Neuronal stem cell (in vitro differentiated cells): Measurements from ENCODE around the gene SLC25A26.
"Not testable (repeated sequence)": the region's sequence is repeated elsewhere in the genome, so short reads cannot be mapped to it uniquely, and the experiment has no call there.

ENCODE experiments used
- DNase-seq: peaks from one replicate; pipeline ENCODE4 v3.0.0-alpha.2; 2013; ENCODE audit warnings: low spot score
- H2AFZ ChIP-seq: one replicate; pipeline ENCODE4 v1.6.1; 2013; ENCODE audit warnings: mild to moderate bottlenecking, low read length, inconsistent platforms
- H2AK5ac ChIP-seq: 2 replicates; pipeline ENCODE4 v1.6.1; 2013; ENCODE audit warnings: low read depth, mild to moderate bottlenecking, inconsistent platforms, low read length, moderate library complexity, mixed read lengths
- H2BK120ac ChIP-seq: 2 replicates; pipeline ENCODE4 v1.6.1; 2013; ENCODE audit warnings: low read depth, mild to moderate bottlenecking, inconsistent platforms, low read length, moderate library complexity, mixed read lengths
- H2BK12ac ChIP-seq: one replicate; pipeline ENCODE4 v1.6.1; 2013; ENCODE audit warnings: low read length, inconsistent platforms
- H2BK15ac ChIP-seq: 2 replicates; pipeline ENCODE4 v1.6.1; 2013; ENCODE audit warnings: mild to moderate bottlenecking, low read length, inconsistent platforms, mixed read lengths
- H2BK5ac ChIP-seq: one replicate; pipeline ENCODE4 v1.6.1; 2013; ENCODE audit warnings: inconsistent platforms, mild to moderate bottlenecking, low read length, moderate library complexity
- H3K14ac ChIP-seq: one replicate; pipeline ENCODE4 v1.6.1; 2013; ENCODE audit warnings: low read length, inconsistent platforms
- H3K18ac ChIP-seq: 2 replicates; pipeline ENCODE4 v1.6.1; 2013; ENCODE audit warnings: low read length, inconsistent platforms
- H3K23ac ChIP-seq: 2 replicates; pipeline ENCODE4 v1.6.1; 2013; ENCODE audit warnings: low read depth, mild to moderate bottlenecking, mixed read lengths, low read length, inconsistent platforms; ENCODE audit not compliant: poor library complexity
- H3K27ac ChIP-seq: replicated peaks from 3 replicates; pipeline ENCODE4 v1.5.1; 2013; ENCODE audit warnings: low read length, inconsistent platforms
- H3K27me3 ChIP-seq, 3 experiments: 2 replicates each; pipeline ENCODE4 v1.6.1; 2013; ENCODE audit warnings: low read length in 3 of 3, mild to moderate bottlenecking in 2 of 3, inconsistent platforms in 1 of 3, low read depth in 1 of 3, mixed read lengths in 1 of 3, moderate library complexity in 1 of 3; ENCODE audit not compliant: control insufficient read depth in 3 of 3, insufficient read depth in 3 of 3
- H3K36me3 ChIP-seq, 2 donors: replicated peaks in 1 of 2; 2 replicates each; pipeline ENCODE4 v1.6.1; 2013; ENCODE audit warnings: low read length in 2 of 2; ENCODE audit not compliant: control insufficient read depth in 2 of 2, insufficient read depth in 2 of 2
- H3K4ac ChIP-seq: 2 replicates; pipeline ENCODE4 v1.6.1; 2013; ENCODE audit warnings: inconsistent platforms, mild to moderate bottlenecking, low read length, moderate library complexity
- H3K4me1 ChIP-seq, 2 donors: 1 replicate in 1 of 2; 2 replicates in 1 of 2; pipeline ENCODE4 v1.6.1; 2013; ENCODE audit warnings: low read length in 2 of 2, low read depth in 1 of 2; ENCODE audit not compliant: control insufficient read depth in 2 of 2, insufficient read depth in 1 of 2
- H3K4me2 ChIP-seq: one replicate; pipeline ENCODE4 v1.6.1; 2013; ENCODE audit warnings: mild to moderate bottlenecking, low read length, inconsistent platforms; ENCODE audit not compliant: insufficient read depth, poor library complexity, severe bottlenecking
- H3K4me3 ChIP-seq, 2 donors: 2 replicates each; pipeline ENCODE4 v1.5.1; 2013; ENCODE audit warnings: low read length in 2 of 2, mild to moderate bottlenecking in 2 of 2, inconsistent platforms in 1 of 2, moderate library complexity in 1 of 2
- H3K79me1 ChIP-seq: one replicate; pipeline ENCODE4 v1.6.1; 2013; ENCODE audit warnings: low read depth, mild to moderate bottlenecking, inconsistent platforms, low read length, moderate library complexity
- H3K9ac ChIP-seq: one replicate; pipeline ENCODE4 v1.6.1; 2013; ENCODE audit warnings: mild to moderate bottlenecking, low read depth, low read length, inconsistent platforms; ENCODE audit not compliant: poor library complexity
- H3K9me3 ChIP-seq, 2 donors: replicated peaks in 1 of 2; 2 replicates each; pipeline versions ENCODE3 to v1.6.1; 2013; ENCODE audit warnings: low read length in 2 of 2, mild to moderate bottlenecking in 2 of 2, inconsistent platforms in 1 of 2, low read depth in 1 of 2, mixed read lengths in 1 of 2, moderate library complexity in 1 of 2; ENCODE audit not compliant: control insufficient read depth in 2 of 2, insufficient read depth in 1 of 2
- H4K8ac ChIP-seq: one replicate; pipeline ENCODE4 v1.6.1; 2013; ENCODE audit warnings: low read depth, mild to moderate bottlenecking, inconsistent platforms, low read length, moderate library complexity
- H4K91ac ChIP-seq: one replicate; pipeline ENCODE4 v1.6.1; 2013; ENCODE audit warnings: low read length, low read depth, mild to moderate bottlenecking, inconsistent platforms; ENCODE audit not compliant: poor library complexity
- WGBS, 2 donors: extraction: QIAGEN DNeasy Blood & Tissue Kit; methylation state at CpG; one replicate each; pipeline ENCODE4 v1.1.7; 2013; ENCODE audit warnings: missing lambda C conversion rate in 2 of 2, mixed read lengths in 1 of 2; ENCODE audit not compliant: insufficient read length in 2 of 2, insufficient replicate concordance in 1 of 2; ENCODE audit errors: extremely low coverage in 2 of 2; 5-methylcytosine and 5-hydroxymethylcytosine counted together

SLC25A26 gene

DNA sequence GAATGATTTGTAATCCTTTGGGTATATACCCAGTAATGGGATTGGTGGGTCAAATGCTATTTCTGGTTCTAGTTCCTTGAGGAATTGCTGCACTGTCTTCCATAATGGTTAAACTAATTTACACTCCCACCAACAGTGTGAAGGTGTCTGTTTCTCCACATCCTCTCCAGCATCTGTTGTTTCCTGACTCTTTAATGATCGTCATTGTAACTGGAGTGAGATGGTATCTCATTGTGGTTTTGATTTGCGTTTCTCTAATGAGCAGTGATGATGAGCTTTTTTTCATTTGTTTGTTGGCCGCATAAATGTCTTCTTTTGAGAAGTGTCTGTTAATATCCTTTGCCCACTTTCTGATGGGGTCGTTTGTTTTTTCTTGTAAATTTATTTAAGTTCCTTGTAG is 86.2 kb downstream of the SLC25A26 start:
- H3K4me3 ChIP-seq, H4K91ac ChIP-seq, DNase-seq, H2AFZ ChIP-seq, H2BK12ac ChIP-seq, H3K4me2 ChIP-seq, H3K9ac ChIP-seq, H2AK5ac ChIP-seq, H3K79me1 ChIP-seq, H3K36me3 ChIP-seq, H3K4me1 ChIP-seq, H3K23ac ChIP-seq, H4K8ac ChIP-seq, H2BK15ac ChIP-seq, H2BK5ac ChIP-seq, H3K4ac ChIP-seq, H3K18ac ChIP-seq, H2BK120ac ChIP-seq, H3K27me3 ChIP-seq, H3K27ac ChIP-seq, H3K14ac ChIP-seq: not testable (repeated sequence)
- WGBS, 2 donors = no CpG with 5 or more reads among the region's 4 CpGs
- H3K9me3 ChIP-seq = peaks cover 0 to 12% of the 10 kb centered on the region in 2 donors

DNA sequence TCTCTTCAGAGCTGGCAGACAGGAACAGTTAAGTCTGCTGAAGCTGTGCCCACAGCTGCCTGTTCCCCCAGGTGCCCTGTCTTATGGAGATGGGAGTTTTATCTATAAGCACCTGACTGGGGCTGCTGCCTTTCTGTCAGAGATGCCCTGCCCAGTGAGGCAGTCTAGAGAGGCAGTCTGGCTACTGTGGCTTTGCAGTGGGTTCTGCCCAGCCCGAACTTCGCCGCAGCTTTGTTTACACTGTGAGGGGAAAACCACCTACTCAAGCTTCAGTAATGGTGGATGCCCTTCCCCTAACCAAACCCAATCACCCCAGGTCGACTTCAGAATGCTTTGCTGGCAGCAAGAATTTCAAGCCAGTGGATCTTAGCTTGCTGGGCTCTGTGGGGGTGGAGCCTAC is 91.2 kb downstream of the SLC25A26 start:
- no peak overlapping the region for H2AK5ac ChIP-seq
- WGBS, 2 donors = no CpG with 5 or more reads among the region's 4 CpGs
- no peak overlapping the region for H3K14ac ChIP-seq
- no peak for DNase-seq
- H2BK15ac ChIP-seq = no peak overlapping the region
- no peaks in the 10 kb centered on the region for H3K36me3 ChIP-seq
- no peak overlapping the region for H3K4me2 ChIP-seq
- no peaks in the 10 kb centered on the region for H3K4me1 ChIP-seq
- H3K9me3 ChIP-seq = peaks cover 3 to 23% of the 10 kb centered on the region in 2 donors
- H3K23ac ChIP-seq = no peak overlapping the region
- H3K27ac ChIP-seq = no peak overlapping the region
- H2AFZ ChIP-seq = no peak overlapping the region
- H3K4ac ChIP-seq = no peak overlapping the region
- no peak overlapping the region for H3K9ac ChIP-seq
- no peak overlapping the region for H4K91ac ChIP-seq
- no peaks in the 10 kb centered on the region for H3K79me1 ChIP-seq
- no peak overlapping the region for H2BK120ac ChIP-seq
- no peak overlapping the region for H4K8ac ChIP-seq
- H3K27me3 ChIP-seq = no peaks in the 10 kb centered on the region
- no peak overlapping the region for H2BK12ac ChIP-seq
- H2BK5ac ChIP-seq = no peak overlapping the region
- no peak overlapping the region for H3K4me3 ChIP-seq
- no peak overlapping the region for H3K18ac ChIP-seq

DNA sequence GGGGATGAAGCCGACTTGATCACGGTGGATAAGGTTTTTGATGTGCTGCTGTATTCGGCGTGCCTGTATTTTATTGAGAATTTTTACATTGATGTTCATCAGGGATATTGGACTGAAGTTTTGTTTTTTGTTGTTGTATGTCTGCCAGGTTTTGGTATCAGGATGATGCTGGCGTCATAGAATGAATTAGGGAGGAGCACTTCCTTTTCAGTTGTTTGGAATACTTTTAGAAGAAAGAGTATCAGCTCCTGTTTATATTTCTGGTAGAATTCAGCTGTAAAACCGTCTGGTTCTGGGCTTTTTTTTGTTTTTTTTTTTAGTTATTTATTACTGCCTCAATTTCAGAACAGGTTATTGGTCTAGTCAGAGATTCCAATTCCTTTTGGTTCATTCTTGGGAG is 93.7 kb downstream of the SLC25A26 start:
- Histone ChIP-seq H3K4me2 (no peak overlapping the region), H3K79me1 (peaks cover 2% of the 10 kb centered on the region), H3K27me3 (no peaks in the 10 kb centered on the region), H2BK5ac (no peak overlapping the region), H3K4ac (no peak overlapping the region), H4K91ac (no peak overlapping the region), H3K9ac (no peak overlapping the region), H2BK12ac (no peak overlapping the region), H3K23ac (no peak overlapping the region), H3K14ac (no peak overlapping the region), H3K36me3 (no peaks in the 10 kb centered on the region), H2AK5ac (no peak overlapping the region), H3K4me3 (no peak overlapping the region), H2AFZ (no peak overlapping the region), H3K9me3 (peaks cover 3 to 18% of the 10 kb centered on the region in 2 donors), H4K8ac (no peak overlapping the region), H3K27ac (no peak overlapping the region), H2BK15ac (no peak overlapping the region), H3K18ac (no peak overlapping the region), H2BK120ac (no peak overlapping the region), H3K4me1 (no peaks in the 10 kb centered on the region)
- WGBS, 2 donors = no CpG with 5 or more reads among the region's 6 CpGs
- no peak for DNase-seq

DNA sequence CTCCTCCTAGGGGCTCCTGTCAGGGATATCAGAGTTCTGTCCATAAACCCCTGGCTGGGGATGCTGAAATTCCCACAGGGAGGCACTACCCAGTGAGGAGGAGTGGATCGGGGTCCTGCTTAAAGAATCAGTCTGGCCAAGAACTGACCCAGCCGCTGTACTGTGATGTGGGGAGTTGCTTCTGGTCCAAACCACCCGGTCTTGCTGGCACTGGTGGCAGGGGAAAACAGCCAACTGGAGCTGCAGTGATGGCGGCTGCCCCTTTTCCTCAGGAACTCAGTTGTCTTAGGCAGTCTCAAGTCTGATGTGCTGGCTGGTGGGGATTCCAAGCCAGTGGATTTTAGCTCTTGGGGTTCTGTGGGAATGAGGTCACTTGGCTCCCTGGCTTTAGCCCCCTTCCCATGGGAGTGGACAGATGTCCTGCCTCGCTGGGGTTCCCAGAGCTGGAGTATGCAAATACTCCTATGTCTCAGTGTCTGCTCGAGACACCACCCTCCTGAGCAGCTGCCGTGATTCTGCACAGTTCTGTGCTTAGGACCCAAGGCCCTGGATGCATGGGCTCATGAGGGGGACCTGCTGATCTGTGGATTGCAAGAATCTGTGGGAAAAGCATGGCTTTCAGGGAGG is 97.1 kb downstream of the SLC25A26 start:
- Histone ChIP-seq H2BK15ac (no peak overlapping the region), H2AK5ac (peak overlapping the region; percentile 53), H2BK12ac (no peak overlapping the region), H3K36me3 (no peaks in the 10 kb centered on the region), H3K18ac (peak overlapping the region; percentile 55), H3K4me3 (no peak overlapping the region), H3K9me3 (peaks cover 0 to 6% of the 10 kb centered on the region in 2 donors), H4K91ac (no peak overlapping the region), H3K4me2 (no peak overlapping the region), H2AFZ (no peak overlapping the region), H3K23ac (no peak overlapping the region), H3K27me3 (no peaks in the 10 kb centered on the region), H2BK5ac (no peak overlapping the region), H3K79me1 (peaks cover 2% of the 10 kb centered on the region), H3K14ac (peak overlapping the region; percentile 47), H2BK120ac (no peak overlapping the region), H3K27ac (no peak overlapping the region), H4K8ac (no peak overlapping the region), H3K4me1 (peaks cover 0 to 3% of the 10 kb centered on the region in 2 donors), H3K9ac (no peak overlapping the region), H3K4ac (peak overlapping the region; percentile 76)
- DNase-seq = no peak
- WGBS, 2 donors = no CpG with 5 or more reads among the region's 7 CpGs
